OCI-LY7 (cell line): ENCODE results near the gene GON4L.

Source experiments
- CTCF ChIP-seq: fragments of 200-600 bp; sonication (generic); conservative IDR thresholded peaks from 2 replicates; pipeline ENCODE4 v1.5.1; 2014; ENCODE audit warnings: mild to moderate bottlenecking, antibody characterized with exemption, low read length, moderate library complexity, mixed read lengths
- EZH2phosphoT487 ChIP-seq: fragments of 200-600 bp; sonication (generic); IDR thresholded peaks from 2 replicates; pipeline ENCODE4 v1.6.1; 2018; ENCODE audit warnings: low read depth, borderline replicate concordance, mild to moderate bottlenecking, mixed run types, antibody characterized with exemption, low read length, moderate library complexity, mixed read lengths

- TF ChIP-seq CTCF (no peak), EZH2phosphoT487 (no peak)
Measured at GRCh38 chr1:155813672-155814071, 43.3 kb downstream of the GON4L start.
